Measurements from ENCODE around the gene CIAO3.

The CIAO3 gene

DNA sequence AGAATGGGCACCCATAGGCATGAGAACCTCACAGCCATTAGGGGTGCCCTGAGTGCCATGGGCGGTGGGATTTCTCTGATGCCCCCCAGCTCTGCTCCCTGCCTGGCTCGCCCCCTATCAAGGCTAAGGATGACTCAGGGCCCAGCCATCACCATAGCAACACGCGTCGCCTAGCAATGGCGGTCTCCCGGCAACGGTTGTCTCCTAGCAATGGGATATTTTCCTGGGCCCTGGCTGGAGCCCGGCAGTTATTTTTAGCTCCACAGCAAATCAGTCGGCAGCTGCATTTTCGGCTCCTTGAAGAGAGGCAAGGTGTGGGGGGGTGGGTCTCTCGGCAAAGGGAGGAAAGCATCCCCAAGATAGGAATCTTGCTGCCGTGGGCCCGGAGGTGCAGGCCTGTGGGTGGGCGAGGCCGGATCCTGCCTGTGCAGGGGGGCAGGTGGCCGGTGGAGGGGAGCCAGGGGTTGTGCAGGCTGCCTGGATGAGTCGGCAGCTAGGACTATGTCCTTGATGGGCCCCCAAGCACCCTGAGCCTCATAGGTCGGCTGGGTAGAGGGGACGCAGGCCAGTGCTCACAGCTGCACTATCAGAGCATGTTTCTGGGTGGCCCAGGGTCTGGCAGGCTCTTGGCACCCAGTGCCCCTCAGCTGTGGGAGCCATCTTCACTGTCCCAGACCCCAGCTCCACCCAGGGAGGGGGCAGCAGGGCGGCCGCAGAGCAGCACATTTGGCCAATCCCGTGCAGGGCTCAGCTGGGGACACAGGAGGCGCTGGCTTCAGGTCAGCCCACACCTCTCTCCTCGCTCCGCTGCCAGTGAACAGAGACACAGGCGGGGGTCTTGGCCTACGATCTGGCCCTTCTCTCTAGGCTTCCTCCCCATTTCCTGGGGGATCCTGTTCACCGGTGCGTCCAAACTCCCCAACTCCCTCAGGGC is 31.0 kb downstream of the CIAO3 start (continued):
- TF ChIP-seq BCL11A (tag by site-specific recombination; IDR thresholded peaks at IDR 0.05; ENCODE audit: low read depth) (no peak), EGR2 (tag by site-specific recombination; IDR thresholded peaks at IDR 0.05; ENCODE audit: low read depth) (peak; percentile 16; the same call in 1 of the 2 replicates), GLIS1 (tag by site-specific recombination; IDR thresholded peaks at IDR 0.05) (peak; percentile 46; the same call in 1 of the 2 replicates), ZNF596 (tag by site-specific recombination; IDR thresholded peaks at IDR 0.05) (no peak), ZNF843 (tag by site-specific recombination; IDR thresholded peaks at IDR 0.05) (no peak), ZNF707 (tag by site-specific recombination; IDR thresholded peaks at IDR 0.05) (no peak), HOXC10 (CRISPR knock-in tag; IDR thresholded peaks at IDR 0.05) (no peak), ZNF423 (tag by site-specific recombination; IDR thresholded peaks at IDR 0.05) (no peak), ZNF501 (tag by site-specific recombination; IDR thresholded peaks at IDR 0.05) (no peak), GLIS2 (tag by site-specific recombination; IDR thresholded peaks at IDR 0.05) (peak; percentile 89), OVOL3 (tag by site-specific recombination; IDR thresholded peaks at IDR 0.05) (no peak), ZBTB20 (tag by site-specific recombination; IDR thresholded peaks at IDR 0.05) (0 out of 2 replicates have a peak, but pooled peaks have one; percentile 22), ZNF138 (tag by site-specific recombination; IDR thresholded peaks at IDR 0.05; ENCODE audit: borderline replicate concordance) (no peak), GFI1B (tag by site-specific recombination; IDR thresholded peaks at IDR 0.05) (no peak), FEZF1 (tag by site-specific recombination; IDR thresholded peaks at IDR 0.05) (no peak), ZBTB17 (tag by site-specific recombination; IDR thresholded peaks at IDR 0.05) (0 out of 2 replicates have a peak, but pooled peaks have one; percentile 23), ZNF248 (tag by site-specific recombination; IDR thresholded peaks at IDR 0.05) (no peak), MYNN (tag by site-specific recombination; IDR thresholded peaks at IDR 0.05; ENCODE audit: borderline replicate concordance) (peak; percentile 99), ZNF211 (tag by site-specific recombination; IDR thresholded peaks at IDR 0.05; ENCODE audit: low read depth) (no peak)
- TF ChIP-seq, protein P1, sequence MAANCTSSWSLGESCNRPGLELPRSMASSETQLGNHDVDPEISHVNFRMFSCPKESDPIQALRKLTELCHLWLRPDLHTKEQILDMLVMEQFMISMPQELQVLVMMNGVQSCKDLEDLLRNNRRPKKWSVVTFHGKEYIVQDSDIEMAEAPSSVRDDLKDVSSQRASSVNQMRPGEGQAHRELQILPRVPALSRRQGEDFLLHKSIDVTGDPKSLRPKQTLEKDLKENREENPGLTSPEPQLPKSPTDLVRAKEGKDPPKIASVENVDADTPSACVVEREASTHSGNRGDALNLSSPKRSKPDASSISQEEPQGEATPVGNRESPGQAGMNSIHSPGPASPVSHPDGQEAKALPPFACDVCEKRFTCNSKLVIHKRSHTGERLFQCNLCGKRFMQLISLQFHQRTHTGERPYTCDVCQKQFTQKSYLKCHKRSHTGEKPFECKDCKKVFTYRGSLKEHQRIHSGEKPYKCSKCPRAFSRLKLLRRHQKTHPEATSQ (tag by site-specific recombination; IDR thresholded peaks at IDR 0.05) = no peak
- TF ChIP-seq, protein P2, sequence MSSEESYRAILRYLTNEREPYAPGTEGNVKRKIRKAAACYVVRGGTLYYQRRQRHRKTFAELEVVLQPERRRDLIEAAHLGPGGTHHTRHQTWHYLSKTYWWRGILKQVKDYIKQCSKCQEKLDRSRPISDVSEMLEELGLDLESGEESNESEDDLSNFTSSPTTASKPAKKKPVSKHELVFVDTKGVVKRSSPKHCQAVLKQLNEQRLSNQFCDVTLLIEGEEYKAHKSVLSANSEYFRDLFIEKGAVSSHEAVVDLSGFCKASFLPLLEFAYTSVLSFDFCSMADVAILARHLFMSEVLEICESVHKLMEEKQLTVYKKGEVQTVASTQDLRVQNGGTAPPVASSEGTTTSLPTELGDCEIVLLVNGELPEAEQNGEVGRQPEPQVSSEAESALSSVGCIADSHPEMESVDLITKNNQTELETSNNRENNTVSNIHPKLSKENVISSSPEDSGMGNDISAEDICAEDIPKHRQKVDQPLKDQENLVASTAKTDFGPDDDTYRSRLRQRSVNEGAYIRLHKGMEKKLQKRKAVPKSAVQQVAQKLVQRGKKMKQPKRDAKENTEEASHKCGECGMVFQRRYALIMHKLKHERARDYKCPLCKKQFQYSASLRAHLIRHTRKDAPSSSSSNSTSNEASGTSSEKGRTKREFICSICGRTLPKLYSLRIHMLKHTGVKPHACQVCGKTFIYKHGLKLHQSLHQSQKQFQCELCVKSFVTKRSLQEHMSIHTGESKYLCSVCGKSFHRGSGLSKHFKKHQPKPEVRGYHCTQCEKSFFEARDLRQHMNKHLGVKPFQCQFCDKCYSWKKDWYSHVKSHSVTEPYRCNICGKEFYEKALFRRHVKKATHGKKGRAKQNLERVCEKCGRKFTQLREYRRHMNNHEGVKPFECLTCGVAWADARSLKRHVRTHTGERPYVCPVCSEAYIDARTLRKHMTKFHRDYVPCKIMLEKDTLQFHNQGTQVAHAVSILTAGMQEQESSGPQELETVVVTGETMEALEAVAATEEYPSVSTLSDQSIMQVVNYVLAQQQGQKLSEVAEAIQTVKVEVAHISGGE (tag by site-specific recombination; conservative IDR thresholded peaks at IDR 0.05; ENCODE audit: low read depth) = no peak
- TF ChIP-seq, protein P3, sequence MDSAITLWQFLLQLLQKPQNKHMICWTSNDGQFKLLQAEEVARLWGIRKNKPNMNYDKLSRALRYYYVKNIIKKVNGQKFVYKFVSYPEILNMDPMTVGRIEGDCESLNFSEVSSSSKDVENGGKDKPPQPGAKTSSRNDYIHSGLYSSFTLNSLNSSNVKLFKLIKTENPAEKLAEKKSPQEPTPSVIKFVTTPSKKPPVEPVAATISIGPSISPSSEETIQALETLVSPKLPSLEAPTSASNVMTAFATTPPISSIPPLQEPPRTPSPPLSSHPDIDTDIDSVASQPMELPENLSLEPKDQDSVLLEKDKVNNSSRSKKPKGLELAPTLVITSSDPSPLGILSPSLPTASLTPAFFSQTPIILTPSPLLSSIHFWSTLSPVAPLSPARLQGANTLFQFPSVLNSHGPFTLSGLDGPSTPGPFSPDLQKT (IDR thresholded peaks at IDR 0.05; ENCODE audit: borderline replicate concordance, low read depth, low read length) = no peak
- TF ChIP-seq, protein P4, sequence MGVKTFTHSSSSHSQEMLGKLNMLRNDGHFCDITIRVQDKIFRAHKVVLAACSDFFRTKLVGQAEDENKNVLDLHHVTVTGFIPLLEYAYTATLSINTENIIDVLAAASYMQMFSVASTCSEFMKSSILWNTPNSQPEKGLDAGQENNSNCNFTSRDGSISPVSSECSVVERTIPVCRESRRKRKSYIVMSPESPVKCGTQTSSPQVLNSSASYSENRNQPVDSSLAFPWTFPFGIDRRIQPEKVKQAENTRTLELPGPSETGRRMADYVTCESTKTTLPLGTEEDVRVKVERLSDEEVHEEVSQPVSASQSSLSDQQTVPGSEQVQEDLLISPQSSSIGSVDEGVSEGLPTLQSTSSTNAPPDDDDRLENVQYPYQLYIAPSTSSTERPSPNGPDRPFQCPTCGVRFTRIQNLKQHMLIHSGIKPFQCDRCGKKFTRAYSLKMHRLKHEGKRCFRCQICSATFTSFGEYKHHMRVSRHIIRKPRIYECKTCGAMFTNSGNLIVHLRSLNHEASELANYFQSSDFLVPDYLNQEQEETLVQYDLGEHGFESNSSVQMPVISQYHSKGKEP (tag by site-specific recombination; IDR thresholded peaks at IDR 0.05) = no peak
- TF ChIP-seq, protein P5, sequence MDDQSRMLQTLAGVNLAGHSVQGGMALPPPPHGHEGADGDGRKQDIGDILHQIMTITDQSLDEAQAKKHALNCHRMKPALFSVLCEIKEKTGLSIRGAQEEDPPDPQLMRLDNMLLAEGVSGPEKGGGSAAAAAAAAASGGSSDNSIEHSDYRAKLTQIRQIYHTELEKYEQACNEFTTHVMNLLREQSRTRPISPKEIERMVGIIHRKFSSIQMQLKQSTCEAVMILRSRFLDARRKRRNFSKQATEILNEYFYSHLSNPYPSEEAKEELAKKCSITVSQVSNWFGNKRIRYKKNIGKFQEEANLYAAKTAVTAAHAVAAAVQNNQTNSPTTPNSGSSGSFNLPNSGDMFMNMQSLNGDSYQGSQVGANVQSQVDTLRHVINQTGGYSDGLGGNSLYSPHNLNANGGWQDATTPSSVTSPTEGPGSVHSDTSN (CRISPR knock-in tag; IDR thresholded peaks at IDR 0.05) = no peak
- TF ChIP-seq, protein P6, sequence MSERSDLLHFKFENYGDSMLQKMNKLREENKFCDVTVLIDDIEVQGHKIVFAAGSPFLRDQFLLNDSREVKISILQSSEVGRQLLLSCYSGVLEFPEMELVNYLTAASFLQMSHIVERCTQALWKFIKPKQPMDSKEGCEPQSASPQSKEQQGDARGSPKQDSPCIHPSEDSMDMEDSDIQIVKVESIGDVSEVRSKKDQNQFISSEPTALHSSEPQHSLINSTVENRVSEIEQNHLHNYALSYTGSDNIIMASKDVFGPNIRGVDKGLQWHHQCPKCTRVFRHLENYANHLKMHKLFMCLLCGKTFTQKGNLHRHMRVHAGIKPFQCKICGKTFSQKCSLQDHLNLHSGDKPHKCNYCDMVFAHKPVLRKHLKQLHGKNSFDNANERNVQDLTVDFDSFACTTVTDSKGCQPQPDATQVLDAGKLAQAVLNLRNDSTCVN (tag by site-specific recombination; optimal IDR thresholded peaks at IDR 0.05) = no peak
- TF ChIP-seq, protein P7, sequence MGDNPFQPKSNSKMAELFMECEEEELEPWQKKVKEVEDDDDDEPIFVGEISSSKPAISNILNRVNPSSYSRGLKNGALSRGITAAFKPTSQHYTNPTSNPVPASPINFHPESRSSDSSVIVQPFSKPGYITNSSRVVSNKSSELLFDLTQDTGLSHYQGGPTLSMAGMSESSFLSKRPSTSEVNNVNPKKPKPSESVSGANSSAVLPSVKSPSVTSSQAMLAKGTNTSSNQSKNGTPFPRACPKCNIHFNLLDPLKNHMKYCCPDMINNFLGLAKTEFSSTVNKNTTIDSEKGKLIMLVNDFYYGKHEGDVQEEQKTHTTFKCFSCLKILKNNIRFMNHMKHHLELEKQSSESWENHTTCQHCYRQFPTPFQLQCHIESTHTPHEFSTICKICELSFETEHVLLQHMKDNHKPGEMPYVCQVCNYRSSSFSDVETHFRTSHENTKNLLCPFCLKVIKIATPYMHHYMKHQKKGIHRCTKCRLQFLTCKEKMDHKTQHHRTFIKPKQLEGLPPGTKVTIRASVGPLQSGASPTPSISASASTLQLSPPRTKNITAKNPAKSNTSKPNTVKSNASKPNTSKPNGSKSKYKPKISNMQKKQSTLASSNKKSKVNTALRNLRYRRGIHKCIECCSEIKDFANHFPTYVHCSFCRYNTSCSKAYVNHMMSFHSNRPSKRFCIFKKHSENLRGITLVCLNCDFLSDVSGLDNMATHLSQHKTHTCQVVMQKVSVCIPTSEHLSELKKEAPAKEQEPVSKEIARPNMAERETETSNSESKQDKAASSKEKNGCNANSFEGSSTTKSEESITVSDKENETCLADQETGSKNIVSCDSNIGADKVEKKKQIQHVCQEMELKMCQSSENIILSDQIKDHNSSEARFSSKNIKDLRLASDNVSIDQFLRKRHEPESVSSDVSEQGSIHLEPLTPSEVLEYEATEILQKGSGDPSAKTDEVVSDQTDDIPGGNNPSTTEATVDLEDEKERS (tag by site-specific recombination; IDR thresholded peaks at IDR 0.05) = no peak
